HG03280 (cell line): Measurements from ENCODE around the gene OR3A1.
"Not testable (repeated sequence)": the region's sequence is repeated elsewhere in the genome, so short reads cannot be mapped to it uniquely, and the experiment has no call there.

Experiments
- ATAC-seq: cut with Tn5 transposase; IDR thresholded peaks from one replicate; pipeline ENCODE4 v1.9.1; 2021; ENCODE audit warnings: mild to moderate bottlenecking, moderate library complexity; ENCODE audit not compliant: unreplicated experiment

Gene OR3A1, protein sequence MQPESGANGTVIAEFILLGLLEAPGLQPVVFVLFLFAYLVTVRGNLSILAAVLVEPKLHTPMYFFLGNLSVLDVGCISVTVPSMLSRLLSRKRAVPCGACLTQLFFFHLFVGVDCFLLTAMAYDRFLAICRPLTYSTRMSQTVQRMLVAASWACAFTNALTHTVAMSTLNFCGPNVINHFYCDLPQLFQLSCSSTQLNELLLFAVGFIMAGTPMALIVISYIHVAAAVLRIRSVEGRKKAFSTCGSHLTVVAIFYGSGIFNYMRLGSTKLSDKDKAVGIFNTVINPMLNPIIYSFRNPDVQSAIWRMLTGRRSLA

DNA sequence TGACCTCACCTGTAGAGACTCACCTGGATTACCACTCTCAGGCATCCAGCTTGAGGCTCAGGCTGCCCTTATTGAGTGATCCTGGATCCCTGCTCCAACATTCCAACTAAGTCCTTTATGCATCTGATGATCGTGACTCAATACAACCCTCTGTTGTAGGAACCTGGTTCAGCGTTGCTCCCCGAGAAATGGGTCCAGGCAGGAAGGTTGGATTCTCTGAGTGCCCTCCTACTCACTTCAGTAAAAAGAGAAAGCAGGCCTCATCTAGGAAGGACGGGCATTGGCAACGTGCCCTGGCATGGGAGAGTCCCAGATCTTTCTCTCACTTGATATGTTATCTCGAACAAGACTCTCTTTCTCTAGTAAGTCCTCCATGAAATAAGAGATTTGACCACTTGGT is at the start of gene OR3A1:
OR3A1 (minus strand) TSS at position 101 of the 400 bp plus-strand sequence. CDS start 5,778 bp downstream, outside the sequence.
- ATAC-seq, result no peak

- ATAC-seq, result not testable (repeated sequence)
These were observed 44.6 kb upstream of the OR3A1 start for GRCh38 chr17:3342782-3343181.

DNA sequence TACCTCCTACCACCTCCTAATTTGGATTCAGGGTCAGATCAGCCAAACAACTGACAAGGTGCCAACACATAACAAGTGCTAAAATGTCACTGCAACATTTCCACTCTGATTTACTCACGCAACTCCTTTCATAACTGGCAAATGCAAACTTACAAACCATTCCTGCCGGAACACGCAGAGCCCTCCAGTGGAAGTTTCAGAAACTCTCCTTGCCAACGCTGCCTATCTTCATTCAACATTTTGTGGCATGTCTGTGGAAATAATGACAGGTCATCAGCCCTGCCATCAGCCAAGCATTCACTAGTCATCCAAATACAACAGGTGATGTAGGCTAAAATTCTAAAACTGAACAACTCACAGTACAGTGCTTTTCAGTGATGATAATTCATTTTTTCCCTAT is 37.7 kb upstream of the OR3A1 start:
- ATAC-seq, result no peak

DNA sequence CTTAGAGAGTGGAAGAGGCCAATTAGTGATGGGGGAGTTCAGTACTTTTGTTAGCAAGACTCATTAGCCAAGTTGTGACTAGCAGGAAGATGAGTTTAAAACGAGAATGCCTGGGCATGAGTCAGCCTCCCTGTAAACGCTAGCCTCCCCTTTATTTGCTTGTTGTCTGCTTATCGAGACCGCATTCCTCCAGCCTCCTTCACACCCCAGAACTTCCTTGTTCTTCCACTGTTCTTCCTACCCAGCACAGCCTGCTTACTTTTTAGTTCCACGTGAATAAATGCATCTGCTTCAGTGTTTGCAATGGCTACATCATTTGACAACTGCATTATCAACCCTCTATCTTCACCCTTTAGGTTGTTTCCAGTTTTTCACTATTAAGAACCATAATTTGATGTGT is 20.2 kb upstream of the OR3A1 start:
- ATAC-seq, result no peak

DNA sequence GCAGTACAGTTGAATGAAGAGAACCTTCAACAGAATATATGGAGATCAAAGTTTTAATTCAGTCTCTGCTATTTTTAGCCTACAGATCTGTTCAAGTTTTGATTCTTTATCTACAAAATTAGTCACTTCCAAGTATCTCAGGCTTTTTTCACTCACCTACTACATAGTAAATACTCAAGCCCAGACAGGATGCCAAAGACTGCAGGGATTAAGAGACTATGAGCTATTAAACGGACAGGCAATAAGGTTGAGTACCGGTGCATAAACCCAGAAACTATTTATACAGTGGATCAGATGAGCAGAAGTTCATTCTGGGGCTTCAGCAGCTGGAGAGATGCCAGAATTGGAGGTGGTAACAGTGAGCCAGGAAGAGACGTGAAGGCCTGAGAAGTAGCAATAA is 18.7 kb upstream of the OR3A1 start:
- ATAC-seq, result no peak

DNA sequence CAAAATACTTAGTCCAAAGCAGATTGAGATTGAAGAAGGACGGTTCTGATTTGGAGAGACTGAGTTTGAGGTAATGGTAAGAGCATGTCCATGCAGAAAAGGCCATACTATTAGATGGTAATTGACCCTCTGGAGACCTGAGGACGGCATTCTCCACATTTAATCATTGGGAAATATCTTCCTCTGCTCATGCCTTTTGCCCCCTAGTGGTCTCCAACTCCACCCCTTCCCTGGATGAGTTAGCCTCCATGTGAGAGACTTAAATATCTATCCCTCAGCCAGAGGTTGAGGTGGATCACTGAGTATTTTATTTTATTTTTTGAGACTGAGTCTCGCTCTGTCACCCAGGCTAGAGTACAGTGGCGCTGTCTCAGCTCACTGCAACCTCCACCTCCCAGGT is 10.4 kb upstream of the OR3A1 start:
- no peak for ATAC-seq

GRCh38 chr17:3295632-3296031 is 2.5 kb downstream of the OR3A1 start:
- no peak for ATAC-seq

- not testable (repeated sequence) for ATAC-seq
These were observed 4.6 kb downstream of the OR3A1 start for GRCh38 chr17:3293548-3293947.

GRCh38 chr17:3282901-3283300 is 15.3 kb downstream of the OR3A1 start:
- no peak for ATAC-seq

GRCh38 chr17:3276126-3276525 is 22.0 kb downstream of the OR3A1 start:
- no peak for ATAC-seq

DNA sequence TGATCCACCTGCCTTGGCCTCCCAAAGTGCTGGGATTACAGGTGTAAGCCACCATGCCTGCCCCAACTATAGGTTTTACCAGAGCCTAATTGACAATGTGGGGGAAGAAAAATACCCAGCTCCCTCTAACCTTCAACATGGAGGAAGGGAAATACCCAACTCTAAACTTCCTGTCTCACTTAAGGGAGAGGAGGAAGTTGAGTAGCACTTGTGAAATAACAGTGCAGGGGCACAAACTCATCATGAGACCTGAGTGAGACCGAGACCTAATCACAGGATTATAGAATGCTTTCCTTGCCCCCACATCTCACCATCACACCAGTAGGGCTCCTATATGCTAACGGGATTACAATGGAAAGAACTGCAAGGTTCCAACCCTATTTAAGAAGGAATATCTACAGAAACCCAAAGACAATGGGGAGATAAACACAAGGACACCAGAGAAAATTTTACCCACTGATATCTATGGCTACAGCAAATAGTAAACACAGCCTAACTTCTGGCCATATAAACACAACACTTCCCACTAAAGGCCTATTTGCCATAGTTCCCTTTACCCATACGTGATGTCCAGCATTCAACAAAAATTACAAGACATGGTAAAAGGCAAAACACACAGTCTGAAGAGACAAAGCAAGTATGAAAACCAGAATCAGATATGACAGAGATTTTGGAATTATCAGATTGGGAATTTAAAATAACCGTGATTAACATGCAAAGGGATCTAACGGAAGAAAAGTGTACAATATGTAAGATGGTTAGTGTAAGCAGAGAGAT is 26.9 kb downstream of the OR3A1 start:
- no peak for ATAC-seq

DNA sequence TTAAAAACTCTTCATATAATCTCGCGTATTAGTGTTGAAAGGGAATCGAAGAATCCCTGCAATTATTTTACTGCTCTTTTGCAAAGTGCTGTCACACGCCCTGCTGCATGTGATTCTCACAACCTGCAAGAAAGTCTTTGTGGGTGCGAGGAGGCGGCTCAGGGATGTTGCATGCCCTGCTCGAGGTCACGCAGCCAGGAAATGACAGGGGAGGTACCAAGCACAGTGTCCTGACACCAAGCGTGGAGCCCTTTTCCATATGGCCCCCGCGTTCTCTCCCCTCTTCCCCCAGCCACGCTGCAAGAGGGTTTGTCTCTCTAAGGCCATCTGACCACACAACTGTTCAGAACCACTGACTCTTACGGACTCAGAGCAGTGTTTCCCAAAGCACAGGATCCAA is 37.6 kb downstream of the OR3A1 start:
- ATAC-seq, result no peak

GRCh38 chr17:3260163-3260562 is 38.0 kb downstream of the OR3A1 start:
- ATAC-seq, result no peak

GRCh38 chr17:3256575-3256974 is 41.6 kb downstream of the OR3A1 start:
- ATAC-seq, result no peak

DNA sequence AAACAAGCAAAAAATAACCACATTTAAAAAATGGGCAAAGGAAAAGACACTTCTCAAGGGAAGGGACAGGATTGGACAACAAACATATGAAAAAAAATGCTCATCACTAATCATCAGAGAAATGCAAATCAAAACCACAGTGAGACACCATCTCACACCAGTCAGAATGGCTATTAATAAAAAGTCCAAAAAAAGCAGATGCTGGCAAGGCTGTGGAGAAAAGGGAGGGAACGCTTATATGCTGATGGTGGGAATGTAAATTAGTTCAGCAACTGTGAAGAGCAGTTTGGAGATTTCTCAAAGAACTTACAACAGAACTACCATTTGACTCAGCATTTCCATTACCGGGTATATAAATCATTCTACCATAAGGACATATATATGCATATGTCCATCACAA is 49.1 kb downstream of the OR3A1 start:
- not testable (repeated sequence) for ATAC-seq

- ATAC-seq, result not testable (repeated sequence)
These were observed 53.3 kb downstream of the OR3A1 start for GRCh38 chr17:3244841-3245240.

DNA sequence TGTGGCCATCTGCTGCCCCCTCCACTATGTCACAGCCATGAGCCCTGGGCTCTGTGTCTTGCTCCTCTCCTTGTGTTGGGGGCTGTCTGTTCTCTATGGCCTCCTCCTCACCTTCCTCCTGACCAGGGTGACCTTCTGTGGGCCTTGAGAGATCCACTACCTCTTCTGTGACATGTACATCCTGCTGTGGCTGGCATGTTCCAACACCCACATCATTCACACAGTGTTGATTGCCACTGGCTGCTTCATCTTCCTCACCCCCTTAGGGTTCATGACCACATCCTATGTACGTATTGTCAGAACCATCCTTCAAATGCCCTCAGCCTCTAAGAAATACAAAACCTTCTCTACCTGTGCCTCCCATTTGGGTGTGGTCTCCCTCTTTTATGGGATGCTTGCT is 57.1 kb downstream of the OR3A1 start:
- not testable (repeated sequence) for ATAC-seq
